BJ (cell line): Measurements from ENCODE around the gene MRPS27. TPM values are rescaled to one million over a fixed set of nuclear protein-coding genes. Genes with fewer than 3 reads are reported as not detected.

ENCODE experiments used
- CTCF ChIA-PET: fragments of 350-600 bp; formaldehyde crosslinking; extraction: SDS; loops from one replicate; lab custom pipeline; 2021; ENCODE audit warnings: antibody characterized with exemption, inconsistent platforms; lab: Yijun Ruan, JAX
- POLR2A ChIA-PET: fragments of 300-600 bp; sonication (Branson Sonifier 250); formaldehyde crosslinking; extraction: SDS; loops from one replicate; lab custom pipeline; 2021; ENCODE audit warnings: antibody characterized with exemption; lab: Charles Lee
- DNase-seq: peaks from one replicate; pipeline ENCODE4 v3.0.0-alpha.2; 2011; ENCODE audit warnings: low read depth
- H3K27me3 ChIP-seq: 2 replicates; pipeline ENCODE4 v1.6.0; 2011; ENCODE audit warnings: low read length; ENCODE audit not compliant: control insufficient read depth, insufficient read depth
- H3K36me3 ChIP-seq: 2 replicates; pipeline ENCODE4 v1.5.1; 2011; ENCODE audit warnings: low read length; ENCODE audit not compliant: control insufficient read depth, insufficient read depth
- H3K4me3 ChIP-seq: 2 replicates; pipeline ENCODE4 v1.5.1; 2011; ENCODE audit warnings: low read depth, mild to moderate bottlenecking, control low read depth, low read length
- polyA plus RNA-seq: library from polyadenylated mRNA; depleted of rRNA; stranded (reverse); fragments of >200 nt; gene quantifications from 2 replicates; pipeline ENCODE4 v1.2.3, GENCODE V29; 2011
- TF ChIP-seq, protein P1 (sequence below): IDR thresholded peaks from 2 replicates; pipeline ENCODE4 v1.5.1; 2011; ENCODE audit warnings: low read depth, mild to moderate bottlenecking, control low read depth, inconsistent platforms, low read length, moderate library complexity; ENCODE audit not compliant: insufficient read depth

The MRPS27 gene
- polyA plus RNA-seq, 1 experiment: 52.6 TPM

DNA sequence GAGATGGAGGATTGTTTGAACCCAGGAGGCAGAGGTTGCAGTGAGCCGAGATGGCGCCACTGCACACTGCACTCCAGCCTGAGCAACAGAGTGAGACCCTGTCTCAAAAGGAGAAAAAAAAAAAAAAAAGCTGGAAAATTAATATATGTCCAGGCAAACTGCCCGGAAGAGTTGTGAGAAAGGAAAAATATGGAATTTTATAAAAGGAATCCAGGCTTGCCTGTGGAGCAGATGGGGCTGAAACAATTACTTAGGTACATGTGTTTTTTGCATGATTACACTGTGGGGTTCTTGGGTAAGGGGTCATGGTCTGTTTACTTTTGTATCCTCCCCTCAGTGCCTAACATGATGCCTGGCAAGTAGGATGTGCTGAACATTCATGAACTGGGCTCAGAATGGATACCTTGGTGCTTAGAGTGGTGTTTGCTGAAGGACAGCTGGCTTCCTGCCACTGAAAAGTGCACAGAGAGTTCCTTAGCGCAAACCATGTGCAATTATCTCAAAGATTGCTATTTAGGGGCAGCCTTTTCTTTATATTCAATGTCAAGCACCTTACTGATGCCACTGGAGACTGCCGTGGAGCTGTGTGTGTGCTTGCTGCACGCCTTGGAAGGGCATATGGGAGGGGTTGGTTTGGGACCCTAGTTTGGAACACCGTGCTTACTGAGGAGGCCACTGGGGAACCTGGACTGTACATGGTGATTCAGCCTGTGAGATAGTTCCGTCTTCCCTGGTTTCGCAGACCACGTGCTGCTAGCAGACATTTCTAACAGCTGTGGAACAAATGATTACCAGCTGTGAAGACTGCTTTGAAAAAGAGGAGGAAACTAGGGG lies 134.3 kb downstream of the MRPS27 start:
- ChIA-PET CTCF (interaction anchor here (0.6 to 1.3 kb wide), 3 partner anchors 23 to 122 kb away, joined by 3 to 5 read pairs (median 3); no protein-coding TSS in a partner anchor), POLR2A (no interaction called here)
- DNase-seq: no peak
- TF ChIP-seq, protein P1, sequence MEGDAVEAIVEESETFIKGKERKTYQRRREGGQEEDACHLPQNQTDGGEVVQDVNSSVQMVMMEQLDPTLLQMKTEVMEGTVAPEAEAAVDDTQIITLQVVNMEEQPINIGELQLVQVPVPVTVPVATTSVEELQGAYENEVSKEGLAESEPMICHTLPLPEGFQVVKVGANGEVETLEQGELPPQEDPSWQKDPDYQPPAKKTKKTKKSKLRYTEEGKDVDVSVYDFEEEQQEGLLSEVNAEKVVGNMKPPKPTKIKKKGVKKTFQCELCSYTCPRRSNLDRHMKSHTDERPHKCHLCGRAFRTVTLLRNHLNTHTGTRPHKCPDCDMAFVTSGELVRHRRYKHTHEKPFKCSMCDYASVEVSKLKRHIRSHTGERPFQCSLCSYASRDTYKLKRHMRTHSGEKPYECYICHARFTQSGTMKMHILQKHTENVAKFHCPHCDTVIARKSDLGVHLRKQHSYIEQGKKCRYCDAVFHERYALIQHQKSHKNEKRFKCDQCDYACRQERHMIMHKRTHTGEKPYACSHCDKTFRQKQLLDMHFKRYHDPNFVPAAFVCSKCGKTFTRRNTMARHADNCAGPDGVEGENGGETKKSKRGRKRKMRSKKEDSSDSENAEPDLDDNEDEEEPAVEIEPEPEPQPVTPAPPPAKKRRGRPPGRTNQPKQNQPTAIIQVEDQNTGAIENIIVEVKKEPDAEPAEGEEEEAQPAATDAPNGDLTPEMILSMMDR: no peak
- Histone ChIP-seq H3K4me3 (no peak overlapping the region), H3K36me3 (peaks cover 3% of the 10 kb centered on the region; the same call in 1 of the 2 replicates), H3K27me3 (no peaks in the 10 kb centered on the region)

DNA sequence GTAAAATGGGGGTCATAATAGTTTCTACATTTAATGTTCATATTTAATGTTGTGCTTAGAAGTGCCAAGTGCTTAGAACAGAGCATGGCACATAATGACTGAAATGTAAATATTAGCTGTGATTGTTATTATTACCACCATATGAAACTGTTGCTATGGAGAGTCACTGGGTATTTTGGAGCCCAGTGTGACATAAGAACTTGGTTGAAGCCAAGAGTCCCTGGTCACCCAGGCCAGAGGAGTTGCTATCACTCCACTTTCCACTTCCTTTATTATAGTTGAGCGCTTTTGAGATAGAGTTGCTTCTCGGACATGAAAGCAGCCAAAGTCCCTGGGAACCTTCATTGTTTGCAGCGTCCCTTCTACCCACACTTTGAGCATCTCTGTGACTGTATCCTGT lies 135.6 kb downstream of the MRPS27 start:
- no peaks in the 10 kb centered on the region for H3K27me3 ChIP-seq
- ChIA-PET POLR2A (no interaction called here), CTCF (no interaction called here)
- DNase-seq: no peak
- H3K36me3 ChIP-seq: peaks cover 3% of the 10 kb centered on the region; the same call in 1 of the 2 replicates
- TF ChIP-seq, protein P1: no peak
- no peak overlapping the region for H3K4me3 ChIP-seq

- H3K27me3 ChIP-seq: no peaks in the 10 kb centered on the region
- TF ChIP-seq, protein P1: no peak
- no peak overlapping the region for H3K4me3 ChIP-seq
- CTCF ChIA-PET: no interaction called here
- POLR2A ChIA-PET: interaction anchor here (0.7 kb wide), 1 partner anchor 25 kb away, joined by 3 read pairs; no protein-coding TSS in a partner anchor
- no peak for DNase-seq
- H3K36me3 ChIP-seq: peaks cover 3% of the 10 kb centered on the region; the same call in 1 of the 2 replicates
Measured at GRCh38 chr5:72183101-72183520, 136.9 kb downstream of the MRPS27 start.

DNA sequence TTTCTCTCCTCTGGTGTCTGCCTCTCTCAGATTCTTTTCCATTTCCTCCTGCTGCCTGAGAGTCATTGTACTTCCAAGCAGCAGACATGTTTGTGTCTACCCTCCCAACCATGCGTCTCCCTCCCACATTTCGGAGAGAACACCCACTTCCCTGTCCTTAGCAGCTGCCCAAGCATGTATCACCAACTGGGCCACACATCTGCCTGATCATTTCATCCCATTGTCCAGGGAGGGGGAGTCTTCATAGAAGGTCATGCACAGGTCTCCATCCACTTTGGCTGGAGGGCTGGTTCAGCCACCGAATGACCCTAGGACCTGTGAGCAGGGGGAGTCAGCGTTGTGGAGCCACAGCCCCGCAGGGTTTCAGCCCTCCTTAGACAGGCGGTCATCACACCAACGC lies 137.4 kb downstream of the MRPS27 start:
- Histone ChIP-seq H3K36me3 (peaks cover 3% of the 10 kb centered on the region; the same call in 1 of the 2 replicates), H3K4me3 (no peak overlapping the region), H3K27me3 (no peaks in the 10 kb centered on the region)
- DNase-seq: no peak
- TF ChIP-seq, protein P1: no peak
- POLR2A ChIA-PET: no interaction called here
- CTCF ChIA-PET: no interaction called here

GRCh38 chr5:72180925-72181324 lies 139.1 kb downstream of the MRPS27 start:
- no peak for DNase-seq
- peaks cover 4% of the 10 kb centered on the region; the same call in 1 of the 2 replicates for H3K36me3 ChIP-seq
- no peaks in the 10 kb centered on the region for H3K27me3 ChIP-seq
- H3K4me3 ChIP-seq: no peak overlapping the region
- TF ChIP-seq, protein P1: no peak
- ChIA-PET POLR2A (no interaction called here), CTCF (no interaction called here)
